Keratinocyte (primary cell): ENCODE measurements around the gene DCUN1D2.

ENCODE experiments used
- CTCF ChIP-seq, 3 experiments: IDR thresholded peaks in 1 of 3; conservative IDR thresholded peaks in 1 of 3; optimal IDR thresholded peaks in 1 of 3; 2 replicates in 2 of 3; 3 replicates in 1 of 3; pipeline versions ENCODE3 to v1.5.1; 2011; ENCODE audit warnings: low read length in 3 of 3, mild to moderate bottlenecking in 3 of 3, moderate library complexity in 2 of 3, control low read depth in 1 of 3, inconsistent platforms in 1 of 3; ENCODE audit not compliant: insufficient read depth in 2 of 3; ENCODE audit errors: extremely low read depth in 1 of 3
- EZH2 ChIP-seq: IDR thresholded peaks from one replicate; pipeline ENCODE4 v1.6.1; 2012; ENCODE audit warnings: inconsistent platforms, mild to moderate bottlenecking, low read length, moderate library complexity

- TF ChIP-seq CTCF (optimal IDR thresholded peaks at IDR 0.05 in 1 of 3, IDR thresholded peaks at IDR 0.05 in 1 of 3, conservative IDR thresholded peaks at IDR 0.05 in 1 of 3; ENCODE audit: extremely low read depth in 1 of 3, insufficient read depth in 2 of 3, low read length in 3 of 3) (no peak), EZH2 (no peak)
Measured at GRCh38 chr13:113537909-113538688, 47.6 kb upstream of the DCUN1D2 start.
